Measurements from ENCODE around the gene RBFOX1. TPM values are rescaled to one million over a fixed set of nuclear protein-coding genes. Genes with fewer than 3 reads are reported as not detected.

RBFOX1 gene
- total RNA-seq, 1 donor from 2014 or later: not detected

DNA sequence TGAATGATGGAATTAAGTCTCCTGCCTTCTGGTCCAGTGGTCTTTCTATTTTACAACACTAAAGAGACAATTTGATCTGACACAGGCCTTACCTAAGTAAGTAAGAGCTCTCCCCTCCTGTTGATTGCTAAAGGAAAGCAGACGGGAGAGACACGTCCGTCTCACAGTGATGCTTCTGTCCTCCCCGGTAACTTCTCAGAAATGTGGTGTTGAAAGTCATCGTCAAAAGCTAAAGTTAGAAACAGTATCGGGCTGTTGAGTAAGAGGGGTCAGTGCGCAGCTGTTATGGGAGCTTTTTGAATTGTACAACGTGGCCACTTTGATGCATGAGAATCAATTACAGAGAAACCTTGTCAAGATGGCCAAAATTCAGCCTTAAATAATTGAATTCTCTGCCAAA, 1.9 kb upstream of the RBFOX1 start:
- no peak overlapping the region for H3K4me3 Mint-ChIP-seq (ENCODE audit: unreplicated experiment)
- H3K4me1 Mint-ChIP-seq (ENCODE audit: unreplicated experiment): no peaks in the 10 kb centered on the region
- no peak for DNase-seq (ENCODE audit: extremely low spot score, unreplicated experiment)

DNA sequence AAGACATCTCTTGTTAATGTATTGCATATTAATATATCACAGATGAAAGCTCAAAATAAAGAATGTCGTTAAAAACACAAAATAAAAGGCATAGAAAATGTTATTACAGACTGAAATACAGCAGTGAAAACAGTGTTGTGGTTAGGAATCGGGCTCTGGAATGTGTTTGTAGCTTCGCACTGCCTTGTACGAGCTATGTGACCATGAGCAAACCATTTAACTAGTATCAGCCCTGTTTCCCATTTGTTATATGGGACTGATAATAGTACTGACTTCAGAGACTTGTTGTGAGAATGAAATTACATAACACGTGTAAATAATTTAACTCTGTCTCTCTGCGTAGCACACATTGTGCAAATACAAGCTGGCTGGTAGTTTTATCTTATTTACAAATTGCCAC, 648 bp upstream of the RBFOX1 start:
- no peak for DNase-seq (ENCODE audit: extremely low spot score, unreplicated experiment)
- Mint-ChIP-seq H3K9me3 (ENCODE audit: unreplicated experiment) (peaks cover 33% of the 10 kb centered on the region), H3K4me1 (ENCODE audit: unreplicated experiment) (no peaks in the 10 kb centered on the region), H3K36me3 (ENCODE audit: unreplicated experiment) (no peaks in the 10 kb centered on the region), H3K4me3 (ENCODE audit: unreplicated experiment) (no peak overlapping the region), H3K27me3 (ENCODE audit: unreplicated experiment) (no peaks in the 10 kb centered on the region), H3K27ac (ENCODE audit: unreplicated experiment) (no peak overlapping the region)
- TF ChIP-seq, protein P1, sequence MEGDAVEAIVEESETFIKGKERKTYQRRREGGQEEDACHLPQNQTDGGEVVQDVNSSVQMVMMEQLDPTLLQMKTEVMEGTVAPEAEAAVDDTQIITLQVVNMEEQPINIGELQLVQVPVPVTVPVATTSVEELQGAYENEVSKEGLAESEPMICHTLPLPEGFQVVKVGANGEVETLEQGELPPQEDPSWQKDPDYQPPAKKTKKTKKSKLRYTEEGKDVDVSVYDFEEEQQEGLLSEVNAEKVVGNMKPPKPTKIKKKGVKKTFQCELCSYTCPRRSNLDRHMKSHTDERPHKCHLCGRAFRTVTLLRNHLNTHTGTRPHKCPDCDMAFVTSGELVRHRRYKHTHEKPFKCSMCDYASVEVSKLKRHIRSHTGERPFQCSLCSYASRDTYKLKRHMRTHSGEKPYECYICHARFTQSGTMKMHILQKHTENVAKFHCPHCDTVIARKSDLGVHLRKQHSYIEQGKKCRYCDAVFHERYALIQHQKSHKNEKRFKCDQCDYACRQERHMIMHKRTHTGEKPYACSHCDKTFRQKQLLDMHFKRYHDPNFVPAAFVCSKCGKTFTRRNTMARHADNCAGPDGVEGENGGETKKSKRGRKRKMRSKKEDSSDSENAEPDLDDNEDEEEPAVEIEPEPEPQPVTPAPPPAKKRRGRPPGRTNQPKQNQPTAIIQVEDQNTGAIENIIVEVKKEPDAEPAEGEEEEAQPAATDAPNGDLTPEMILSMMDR (IDR thresholded peaks at IDR 0.05): no peak

More for the DNA sequence above, 1.9 kb upstream of the RBFOX1 start:
- Mint-ChIP-seq H3K9me3 (ENCODE audit: unreplicated experiment) (peaks cover 40% of the 10 kb centered on the region), H3K27ac (ENCODE audit: unreplicated experiment) (no peak overlapping the region), H3K27me3 (ENCODE audit: unreplicated experiment) (no peaks in the 10 kb centered on the region), H3K36me3 (ENCODE audit: unreplicated experiment) (no peaks in the 10 kb centered on the region)
- TF ChIP-seq, protein P1 (IDR thresholded peaks at IDR 0.05): no peak

DNA sequence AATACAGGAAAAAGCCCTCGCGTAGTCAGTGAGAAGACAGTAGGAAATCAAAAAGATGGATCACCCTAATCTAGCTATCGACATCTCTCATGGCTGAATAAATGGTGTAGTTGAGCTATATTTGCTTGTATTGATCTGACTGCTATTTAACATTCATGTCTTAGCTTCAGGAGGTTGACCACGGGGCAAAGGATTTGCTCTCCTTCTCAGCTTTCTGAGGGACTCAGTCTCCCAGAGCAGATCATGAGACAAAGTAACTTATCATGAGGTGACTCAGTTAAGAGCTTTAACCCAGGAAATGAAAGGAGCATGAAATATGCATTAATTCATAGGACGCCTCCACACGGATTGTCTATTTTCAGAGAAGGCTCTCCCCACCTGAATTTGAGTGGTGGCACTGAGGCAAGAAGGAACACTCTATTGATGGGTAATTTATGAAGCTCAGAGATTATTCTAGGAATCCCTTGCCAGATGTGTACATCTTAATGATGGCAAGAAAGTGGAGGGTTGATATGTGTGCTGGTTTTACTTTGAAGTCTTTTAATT, 608 bp downstream of the RBFOX1 start:
- H3K9me3 Mint-ChIP-seq (ENCODE audit: unreplicated experiment): peaks cover 30% of the 10 kb centered on the region
- no peak overlapping the region for H3K4me3 Mint-ChIP-seq (ENCODE audit: unreplicated experiment)
- H3K27me3 Mint-ChIP-seq (ENCODE audit: unreplicated experiment): no peaks in the 10 kb centered on the region
- H3K36me3 Mint-ChIP-seq (ENCODE audit: unreplicated experiment): no peaks in the 10 kb centered on the region
- H3K27ac Mint-ChIP-seq (ENCODE audit: unreplicated experiment): no peak overlapping the region
- H3K4me1 Mint-ChIP-seq (ENCODE audit: unreplicated experiment): no peaks in the 10 kb centered on the region
- no peak for DNase-seq (ENCODE audit: extremely low spot score, unreplicated experiment)
- TF ChIP-seq, protein P1 (IDR thresholded peaks at IDR 0.05): no peak

DNA sequence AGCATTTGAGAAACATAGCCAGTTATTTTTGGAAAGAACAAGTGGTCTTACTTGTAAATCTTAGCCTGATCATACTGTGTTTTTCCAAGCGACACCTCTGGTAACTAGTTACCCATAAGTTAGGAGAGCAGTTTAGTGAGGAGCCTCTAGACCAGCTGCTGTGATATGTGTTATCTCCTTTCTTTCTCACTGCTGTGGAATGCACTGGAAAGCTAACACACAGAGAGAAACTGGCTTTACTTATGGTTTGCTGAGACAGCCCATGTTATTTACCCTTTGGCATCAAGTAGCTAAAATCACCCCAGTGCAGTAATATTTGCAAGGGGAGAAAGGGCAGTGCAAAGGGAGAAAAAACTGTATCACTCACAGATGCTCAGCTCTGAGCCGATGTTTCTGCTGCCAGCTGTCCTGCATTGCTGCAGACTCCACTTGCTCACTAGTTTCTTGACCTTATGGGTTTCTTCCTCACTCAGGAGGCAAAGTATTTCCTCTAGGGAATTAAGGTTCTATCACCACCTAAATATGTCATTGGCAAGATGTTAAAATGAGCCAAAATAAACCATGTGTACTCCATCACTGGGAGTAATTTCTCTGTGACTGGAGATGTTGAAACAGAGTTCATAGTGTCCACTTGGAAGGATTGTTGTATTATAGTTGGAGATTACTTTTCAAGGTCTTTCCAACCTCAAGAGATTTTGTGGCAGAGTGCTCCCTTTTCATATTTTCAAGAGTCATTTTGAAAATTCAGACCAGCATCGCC, 2.3 kb downstream of the RBFOX1 start:
- H3K9me3 Mint-ChIP-seq (ENCODE audit: unreplicated experiment): peaks cover 33% of the 10 kb centered on the region
- no peak for DNase-seq (ENCODE audit: extremely low spot score, unreplicated experiment)
- no peaks in the 10 kb centered on the region for H3K27me3 Mint-ChIP-seq (ENCODE audit: unreplicated experiment)
- no peak overlapping the region for H3K4me3 Mint-ChIP-seq (ENCODE audit: unreplicated experiment)
- TF ChIP-seq, protein P1 (IDR thresholded peaks at IDR 0.05): no peak
- no peaks in the 10 kb centered on the region for H3K4me1 Mint-ChIP-seq (ENCODE audit: unreplicated experiment)
- H3K36me3 Mint-ChIP-seq (ENCODE audit: unreplicated experiment): no peaks in the 10 kb centered on the region
- no peak overlapping the region for H3K27ac Mint-ChIP-seq (ENCODE audit: unreplicated experiment)

DNA sequence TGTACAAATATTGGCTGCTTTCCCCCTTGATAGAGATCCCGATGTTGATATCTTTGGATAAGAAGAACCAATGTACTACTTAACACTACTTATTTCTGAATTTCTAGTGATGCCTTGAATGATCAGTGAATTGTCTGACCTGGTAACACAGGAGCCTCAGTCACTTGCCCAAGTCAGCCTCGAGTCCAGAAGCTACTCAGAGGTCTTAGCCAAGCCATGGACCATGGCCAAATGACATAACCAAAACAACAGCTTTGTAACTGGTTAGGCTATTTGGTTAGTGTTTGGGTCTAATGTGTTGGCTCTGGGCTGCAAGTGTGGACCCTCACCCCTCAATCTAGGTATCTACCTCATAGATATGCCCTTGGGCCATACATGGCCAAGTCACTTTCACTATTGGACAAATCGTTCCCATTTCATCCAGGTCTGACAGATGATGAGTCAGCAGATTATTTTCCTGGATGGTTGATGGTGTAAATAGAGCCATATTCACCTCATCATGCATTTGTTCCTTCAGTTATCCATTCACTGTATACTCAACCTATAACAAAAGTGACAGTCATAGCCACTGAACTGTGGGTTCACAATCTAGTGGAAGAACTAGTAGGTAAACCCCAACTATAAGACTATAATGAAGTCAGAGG, 3.5 kb downstream of the RBFOX1 start:
- peaks cover 37% of the 10 kb centered on the region for H3K9me3 Mint-ChIP-seq (ENCODE audit: unreplicated experiment)
- no peaks in the 10 kb centered on the region for H3K36me3 Mint-ChIP-seq (ENCODE audit: unreplicated experiment)

More for the DNA sequence above, 3.5 kb downstream of the RBFOX1 start:
- TF ChIP-seq, protein P1 (IDR thresholded peaks at IDR 0.05): no peak
- no peaks in the 10 kb centered on the region for H3K4me1 Mint-ChIP-seq (ENCODE audit: unreplicated experiment)
- H3K27ac Mint-ChIP-seq (ENCODE audit: unreplicated experiment): no peak overlapping the region
- no peak overlapping the region for H3K4me3 Mint-ChIP-seq (ENCODE audit: unreplicated experiment)
- DNase-seq (ENCODE audit: extremely low spot score, unreplicated experiment): no peak
- H3K27me3 Mint-ChIP-seq (ENCODE audit: unreplicated experiment): no peaks in the 10 kb centered on the region
